Osteocyte (in vitro differentiated cells): ENCODE data around the gene CUL1. TPM values are rescaled to one million over a fixed set of nuclear protein-coding genes. Genes with fewer than 3 reads are reported as not detected.

Experiments used
- DNase-seq: peaks from one replicate; pipeline ENCODE4 v3.0.0; 2021; ENCODE audit warnings: mixed read lengths; ENCODE audit not compliant: unreplicated experiment; ENCODE audit errors: extremely low spot score
- H3K27ac Mint-ChIP-seq: one replicate; pipeline ENCODE4 v1.8.0; 2021; ENCODE audit warnings: mild to moderate bottlenecking, mixed read lengths; ENCODE audit not compliant: unreplicated experiment
- H3K27me3 Mint-ChIP-seq: one replicate; pipeline ENCODE4 v1.8.0; 2021; ENCODE audit warnings: mixed read lengths; ENCODE audit not compliant: unreplicated experiment
- H3K36me3 Mint-ChIP-seq: one replicate; pipeline ENCODE4 v1.8.0; 2021; ENCODE audit warnings: mixed read lengths; ENCODE audit not compliant: unreplicated experiment
- H3K4me1 Mint-ChIP-seq: one replicate; pipeline ENCODE4 v1.8.0; 2021; ENCODE audit warnings: mixed read lengths; ENCODE audit not compliant: unreplicated experiment
- H3K4me3 Mint-ChIP-seq: one replicate; pipeline ENCODE4 v1.8.0; 2021; ENCODE audit warnings: mild to moderate bottlenecking, moderate library complexity, mixed read lengths; ENCODE audit not compliant: unreplicated experiment
- H3K9me3 Mint-ChIP-seq: one replicate; pipeline ENCODE4 v1.8.0; 2021; ENCODE audit warnings: mixed read lengths; ENCODE audit not compliant: unreplicated experiment
- CTCF ChIP-seq: fragments of 200-600 bp; sonication (generic); IDR thresholded peaks from 2 replicates; pipeline ENCODE4 v1.5.0; 2021; ENCODE audit warnings: antibody characterized with exemption, mild to moderate bottlenecking, moderate library complexity
- total RNA-seq: library from RNA; stranded (reverse); gene quantifications from 2 replicates; pipeline ENCODE4 v1.2.1, GENCODE V29; 2021

The CUL1 gene
- total RNA-seq, 1 donor from 2014 or later: 45.6 TPM

- no peak for DNase-seq
- Mint-ChIP-seq H3K36me3 (peaks cover 36% of the 10 kb centered on the region), H3K4me1 (no peaks in the 10 kb centered on the region), H3K27ac (no peak overlapping the region), H3K4me3 (no peak overlapping the region), H3K27me3 (no peaks in the 10 kb centered on the region), H3K9me3 (no peaks in the 10 kb centered on the region)
- no peak for TF ChIP-seq CTCF
Observed at GRCh38 chr7:148804343-148805235, 105.9 kb downstream of the CUL1 start.

- TF ChIP-seq CTCF: no peak
- H3K4me1 Mint-ChIP-seq: no peaks in the 10 kb centered on the region
- no peaks in the 10 kb centered on the region for H3K9me3 Mint-ChIP-seq
- peaks cover 29% of the 10 kb centered on the region for H3K36me3 Mint-ChIP-seq
- DNase-seq: no peak
- no peak overlapping the region for H3K27ac Mint-ChIP-seq
- H3K4me3 Mint-ChIP-seq: no peak overlapping the region
- no peaks in the 10 kb centered on the region for H3K27me3 Mint-ChIP-seq
Observed at GRCh38 chr7:148806187-148806586, 107.5 kb downstream of the CUL1 start.

DNA sequence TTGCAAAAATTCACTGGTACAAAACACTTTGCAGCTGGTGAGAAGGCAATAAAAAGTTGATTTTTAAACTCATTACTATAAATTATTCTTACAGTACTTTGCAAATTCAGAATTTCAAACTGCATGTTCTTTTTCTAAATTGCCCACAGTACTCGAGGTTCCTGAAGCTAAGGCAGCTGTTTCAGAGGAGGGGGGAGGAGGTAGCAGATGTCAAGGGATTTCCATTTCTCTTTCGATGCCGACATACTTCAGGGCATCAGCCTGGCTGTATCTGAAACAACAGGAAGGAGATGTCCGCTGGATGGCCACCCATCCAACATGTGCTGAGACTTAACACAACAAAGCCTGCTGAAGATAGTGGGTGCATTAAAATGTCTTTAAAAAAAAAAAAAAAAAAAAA lies 108.7 kb downstream of the CUL1 start:
- no peak for DNase-seq
- no peaks in the 10 kb centered on the region for H3K27me3 Mint-ChIP-seq
- peaks cover 23% of the 10 kb centered on the region for H3K36me3 Mint-ChIP-seq
- TF ChIP-seq CTCF: no peak
- H3K27ac Mint-ChIP-seq: peak overlapping the region; percentile 11
- H3K4me1 Mint-ChIP-seq: no peaks in the 10 kb centered on the region
- no peaks in the 10 kb centered on the region for H3K9me3 Mint-ChIP-seq
- H3K4me3 Mint-ChIP-seq: no peak overlapping the region

DNA sequence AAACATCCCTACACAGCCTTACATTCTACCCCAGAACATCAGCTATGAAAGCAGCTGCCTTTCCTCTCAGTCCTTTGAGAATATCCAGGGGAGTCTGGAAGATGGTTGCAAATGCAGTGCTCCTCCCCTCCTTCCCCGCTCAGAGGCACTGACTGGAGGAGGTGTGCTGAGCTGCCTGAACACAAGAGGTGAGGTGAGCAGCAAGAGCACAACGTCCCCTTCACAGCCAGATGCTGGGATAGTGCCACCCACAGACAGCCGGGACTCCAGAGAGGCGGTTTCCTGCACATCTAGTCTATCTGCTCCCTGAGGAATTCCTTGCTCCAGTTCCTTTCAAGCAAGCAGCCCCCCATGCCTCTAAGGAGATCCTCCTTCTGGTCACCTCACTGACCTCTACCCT lies 111.2 kb downstream of the CUL1 start:
- no peak for DNase-seq
- H3K27me3 Mint-ChIP-seq: no peaks in the 10 kb centered on the region
- H3K9me3 Mint-ChIP-seq: no peaks in the 10 kb centered on the region
- no peak for TF ChIP-seq CTCF
- H3K27ac Mint-ChIP-seq: no peak overlapping the region
- H3K4me3 Mint-ChIP-seq: no peak overlapping the region
- H3K36me3 Mint-ChIP-seq: peaks cover 26% of the 10 kb centered on the region
- peaks cover 1% of the 10 kb centered on the region for H3K4me1 Mint-ChIP-seq

DNA sequence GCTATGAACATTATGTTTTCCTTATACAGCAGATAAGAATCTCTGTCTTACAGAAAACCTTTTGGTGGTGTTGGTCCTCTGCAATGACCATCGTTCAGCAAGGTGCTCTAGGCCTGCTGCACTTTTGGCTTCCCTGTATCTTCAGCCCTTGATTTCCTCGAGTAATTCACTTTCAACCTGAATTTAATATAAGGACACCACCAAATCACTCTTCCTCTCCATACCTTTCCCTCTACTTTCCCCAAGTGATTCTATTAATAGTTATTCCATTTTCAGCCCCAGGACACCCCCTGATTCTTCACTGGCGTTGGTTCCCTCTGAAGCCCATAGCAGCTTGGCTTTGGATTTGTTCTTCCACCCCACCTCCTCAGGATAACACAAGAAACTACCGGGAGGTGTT lies 113.2 kb downstream of the CUL1 start:
- Mint-ChIP-seq H3K4me3 (no peak overlapping the region), H3K9me3 (no peaks in the 10 kb centered on the region), H3K27me3 (no peaks in the 10 kb centered on the region), H3K27ac (no peak overlapping the region), H3K4me1 (peaks cover 19% of the 10 kb centered on the region), H3K36me3 (peaks cover 14% of the 10 kb centered on the region)
- no peak for DNase-seq
- TF ChIP-seq CTCF: no peak
